CD4-positive, alpha-beta memory T cell (primary cell): ENCODE measurements around the gene DOCK9. TPM values are rescaled to one million over a fixed set of nuclear protein-coding genes. Genes with fewer than 3 reads are reported as not detected.
A peak's percentile ranks its signal among the peaks of the same experiment; 100 is the strongest.

ENCODE experiments used
- CTCF ChIA-PET: fragments of 350-600 bp; sonication (Branson Sonifier 250); formaldehyde crosslinking; loops from one replicate; lab custom pipeline; 2021; ENCODE audit warnings: inconsistent platforms; ENCODE audit not compliant: partially characterized antibody; lab: Charles Lee
- POLR2A ChIA-PET: fragments of 350-600 bp; sonication (Branson Sonifier 250); formaldehyde crosslinking; loops from one replicate; lab custom pipeline; 2021; ENCODE audit not compliant: partially characterized antibody; lab: Charles Lee
- DNase-seq, 5 donors: peaks; one replicate each; pipeline versions ENCODE4 v3.0.0 to v3.0.0-alpha.2; 2020 to 2022; ENCODE audit warnings: mixed read lengths in 1 of 5
- H3K27ac ChIP-seq: one replicate; pipeline ENCODE4 v1.7.0; 2013; ENCODE audit warnings: low read depth, low read length
- H3K27me3 ChIP-seq: 2 replicates; pipeline ENCODE4 v1.7.0; 2013; ENCODE audit warnings: mild to moderate bottlenecking, low read length, moderate library complexity; ENCODE audit not compliant: insufficient read depth
- H3K36me3 ChIP-seq: 2 replicates; pipeline ENCODE4 v1.7.0; 2013; ENCODE audit warnings: mild to moderate bottlenecking, low read length, moderate library complexity; ENCODE audit not compliant: insufficient read depth
- H3K4me1 ChIP-seq: 2 replicates; pipeline ENCODE4 v1.7.0; 2013; ENCODE audit warnings: mild to moderate bottlenecking, low read length, moderate library complexity; ENCODE audit not compliant: insufficient read depth
- H3K4me3 ChIP-seq, 2 donors: one replicate each; pipeline ENCODE4 v1.7.0; 2013; ENCODE audit warnings: low read length in 2 of 2, mild to moderate bottlenecking in 1 of 2
- H3K9me3 ChIP-seq, 2 donors: one replicate each; pipeline ENCODE4 v1.7.0; 2013; ENCODE audit warnings: low read length in 2 of 2, control low read depth in 1 of 2; ENCODE audit not compliant: control insufficient read depth in 1 of 2
- H3K27ac Mint-ChIP-seq, 7 donors: one replicate each; pipeline ENCODE4 v1.8.0; 2020 to 2021; ENCODE audit warnings: mixed read lengths in 7 of 7, mild to moderate bottlenecking in 6 of 7, inconsistent platforms in 3 of 7, moderate library complexity in 3 of 7
- H3K27me3 Mint-ChIP-seq, 2 donors: one replicate each; pipeline ENCODE4 v1.8.0; 2020 to 2021; ENCODE audit warnings: mixed read lengths in 2 of 2
- H3K36me3 Mint-ChIP-seq, 2 donors: one replicate each; pipeline ENCODE4 v1.8.0; 2020 to 2021; ENCODE audit warnings: mixed read lengths in 2 of 2, inconsistent platforms in 1 of 2, mild to moderate bottlenecking in 1 of 2
- H3K4me1 Mint-ChIP-seq, 4 donors: one replicate each; pipeline ENCODE4 v1.8.0; 2020 to 2021; ENCODE audit warnings: mixed read lengths in 4 of 4, mild to moderate bottlenecking in 1 of 4
- H3K4me3 Mint-ChIP-seq, 8 donors: one replicate each; pipeline ENCODE4 v1.8.0; 2020 to 2021; ENCODE audit warnings: mixed read lengths in 8 of 8, mild to moderate bottlenecking in 7 of 8, moderate library complexity in 6 of 8, inconsistent platforms in 3 of 8
- H3K9me3 Mint-ChIP-seq, 8 donors: one replicate each; pipeline ENCODE4 v1.8.0; 2020 to 2021; ENCODE audit warnings: mixed read lengths in 8 of 8, mild to moderate bottlenecking in 5 of 8, inconsistent platforms in 3 of 8, moderate library complexity in 1 of 8
- intact Hi-C: fragments of 100-400 bp; cut with micrococcal nuclease; formaldehyde crosslinking; loops from one replicate; pipeline ENCODE4 v1.15.1; 2023
- polyA plus RNA-seq, 2 donors: library from polyadenylated mRNA; unstranded; fragments of 300-500 nt; fragmentation: Illumina TruSeq; gene quantifications; one replicate each; pipeline ENCODE4 v1.2.3, GENCODE V29; 2021
- total RNA-seq, 2 experiments: library from RNA; stranded (reverse); gene quantifications; one replicate each; pipeline ENCODE4 v1.2.3, GENCODE V29; 2021

Gene DOCK9
- total and polyA plus RNA-seq, 4 experiments from 2014 or later, result 6.3 to 197 (median 119) TPM

DNA sequence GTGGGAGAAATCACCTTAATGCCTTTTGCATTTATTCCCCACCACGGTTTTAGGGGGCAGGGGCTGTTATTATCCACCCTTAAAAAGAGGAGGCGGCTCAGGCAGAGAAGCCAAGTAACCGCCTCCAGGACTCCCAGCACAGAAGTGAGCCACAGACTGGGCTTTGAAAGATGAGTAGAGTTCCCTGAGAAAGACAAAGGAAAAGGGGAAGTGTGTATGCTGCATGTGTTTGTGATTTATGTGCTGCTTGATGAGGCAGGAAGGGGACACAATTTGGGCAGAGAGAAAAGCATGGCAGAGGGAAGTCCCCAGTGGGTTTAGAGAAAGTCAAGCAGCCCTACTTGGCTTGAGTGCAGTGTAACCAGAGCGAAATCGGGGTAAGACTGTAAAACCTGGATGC is 85.0 kb downstream of the DOCK9 start:
- Mint-ChIP-seq H3K4me1 (peaks cover 0 to 10% (median 3%) of the 10 kb centered on the region in 4 donors), H3K4me3 (no peak overlapping the region), H3K27ac (peak overlapping the region in 3 of 7 donors; percentile 37 to 65 (median 54)), H3K36me3 (peaks cover 49 to 70% of the 10 kb centered on the region in 2 donors), H3K9me3 (no peaks in the 10 kb centered on the region), H3K27me3 (no peaks in the 10 kb centered on the region)
- H3K27me3 ChIP-seq, result no peaks in the 10 kb centered on the region
- H3K27ac ChIP-seq, result no peak overlapping the region
- H3K4me3 ChIP-seq, result no peak overlapping the region
- ChIA-PET CTCF (no interaction called here), POLR2A (no interaction called here)
- intact Hi-C loops, result no loop called here
- no peaks in the 10 kb centered on the region for H3K4me1 ChIP-seq
- DNase-seq, result no peak
- peaks cover 25% of the 10 kb centered on the region for H3K36me3 ChIP-seq
- no peaks in the 10 kb centered on the region for H3K9me3 ChIP-seq

DNA sequence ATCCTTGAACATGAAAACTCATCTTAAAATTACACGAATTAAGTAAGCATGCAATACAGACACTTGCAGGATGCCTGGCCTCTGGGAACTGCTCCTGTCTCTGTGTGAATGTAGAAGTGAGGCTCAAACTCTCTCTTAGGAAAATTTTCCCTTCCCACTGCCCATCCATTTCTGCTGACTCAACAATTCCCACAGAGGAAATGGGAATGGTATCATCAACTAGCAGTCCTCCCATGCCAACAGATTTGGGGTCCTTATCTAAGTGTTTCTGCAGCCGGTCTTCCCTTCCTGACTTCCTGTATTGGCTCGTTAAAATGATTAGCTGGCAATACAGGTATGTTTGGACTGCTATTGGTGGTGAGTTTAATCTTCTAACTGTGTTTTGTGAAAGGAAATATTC is 85.8 kb downstream of the DOCK9 start:
- DNase-seq, result no peak
- Histone ChIP-seq H3K4me1 (no peaks in the 10 kb centered on the region), H3K27me3 (no peaks in the 10 kb centered on the region), H3K27ac (no peak overlapping the region), H3K9me3 (no peaks in the 10 kb centered on the region), H3K4me3 (no peak overlapping the region), H3K36me3 (peaks cover 25% of the 10 kb centered on the region)
- H3K4me3 Mint-ChIP-seq, result no peak overlapping the region
- H3K9me3 Mint-ChIP-seq, result no peaks in the 10 kb centered on the region
- POLR2A ChIA-PET, result no interaction called here
- H3K4me1 Mint-ChIP-seq, result peaks cover 0 to 9% (median 3%) of the 10 kb centered on the region in 4 donors
- H3K36me3 Mint-ChIP-seq, result peaks cover 45 to 66% of the 10 kb centered on the region in 2 donors
- CTCF ChIA-PET, result no interaction called here
- peak overlapping the region in 2 of 7 donors; percentile 31 to 35 for H3K27ac Mint-ChIP-seq
- no peaks in the 10 kb centered on the region for H3K27me3 Mint-ChIP-seq
- intact Hi-C loops, result no loop called here

DNA sequence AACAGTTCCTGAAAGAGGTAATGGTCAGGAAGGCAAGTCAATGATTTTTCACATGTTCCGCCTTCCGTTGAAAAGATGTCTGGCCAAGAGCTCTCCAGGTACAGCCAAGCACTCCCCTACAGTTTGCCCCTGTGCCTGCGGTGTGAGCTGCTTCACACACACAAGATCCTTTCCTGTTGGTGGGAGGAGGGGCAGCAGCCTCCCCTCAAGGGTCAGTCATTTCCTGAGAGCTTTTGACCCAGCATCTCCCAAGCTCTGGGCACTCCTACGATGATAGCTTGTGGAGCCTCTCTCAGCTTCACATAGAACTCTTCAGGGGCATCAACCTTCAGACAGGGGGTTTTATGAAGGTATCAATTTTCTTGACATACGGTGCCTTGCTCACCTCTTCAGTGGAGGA is 86.9 kb downstream of the DOCK9 start:
- no peak overlapping the region for H3K4me3 ChIP-seq
- Mint-ChIP-seq H3K9me3 (no peaks in the 10 kb centered on the region), H3K4me3 (no peak overlapping the region), H3K27me3 (no peaks in the 10 kb centered on the region), H3K27ac (peak overlapping the region in 3 of 7 donors; percentile 22 to 76 (median 42)), H3K36me3 (peaks cover 45 to 65% of the 10 kb centered on the region in 2 donors), H3K4me1 (peaks cover 0 to 7% (median 3%) of the 10 kb centered on the region in 4 donors)
- no peak overlapping the region for H3K27ac ChIP-seq
- no peaks in the 10 kb centered on the region for H3K4me1 ChIP-seq
- H3K36me3 ChIP-seq, result peaks cover 18% of the 10 kb centered on the region
- DNase-seq, result no peak
- no peaks in the 10 kb centered on the region for H3K27me3 ChIP-seq
- ChIA-PET CTCF (interaction anchor here (1.5 kb wide), 1 partner anchor 143 kb away, joined by 4 read pairs; no protein-coding TSS in a partner anchor), POLR2A (no interaction called here)
- no peaks in the 10 kb centered on the region for H3K9me3 ChIP-seq
- intact Hi-C loops, result no loop called here

GRCh38 chr13:98890186-98890585 is 87.7 kb downstream of the DOCK9 start:
- H3K27ac ChIP-seq, result no peak overlapping the region
- H3K9me3 Mint-ChIP-seq, result no peaks in the 10 kb centered on the region

GRCh38 chr13:98889419-98890085 is 88.3 kb downstream of the DOCK9 start:
- intact Hi-C loops, result no loop called here
- Mint-ChIP-seq H3K36me3 (peaks cover 56 to 71% of the 10 kb centered on the region in 2 donors), H3K4me3 (no peak overlapping the region), H3K27ac (peak overlapping the region in 2 of 7 donors; percentile 28 to 30), H3K4me1 (peaks cover 0 to 7% (median 3%) of the 10 kb centered on the region in 4 donors), H3K27me3 (no peaks in the 10 kb centered on the region), H3K9me3 (no peaks in the 10 kb centered on the region)
- no peak for DNase-seq
- ChIA-PET POLR2A (interaction anchor here (0.6 kb wide), 1 partner anchor 87 kb away, joined by 4 read pairs; no protein-coding TSS in a partner anchor), CTCF (interaction anchor here (1.4 to 1.5 kb wide), 2 partner anchors 144 to 145 kb away, joined by 4 to 6 read pairs; no protein-coding TSS in a partner anchor)
- no peaks in the 10 kb centered on the region for H3K4me1 ChIP-seq
- H3K4me3 ChIP-seq, result no peak overlapping the region
- peaks cover 27% of the 10 kb centered on the region for H3K36me3 ChIP-seq
- no peaks in the 10 kb centered on the region for H3K27me3 ChIP-seq
- no peak overlapping the region for H3K27ac ChIP-seq
- H3K9me3 ChIP-seq, result no peaks in the 10 kb centered on the region

More at GRCh38 chr13:98890186-98890585, 87.7 kb downstream of the DOCK9 start:
- peaks cover 53 to 68% of the 10 kb centered on the region in 2 donors for H3K36me3 Mint-ChIP-seq
- no peaks in the 10 kb centered on the region for H3K27me3 ChIP-seq
- peaks cover 21% of the 10 kb centered on the region for H3K36me3 ChIP-seq
- H3K4me3 ChIP-seq, result no peak overlapping the region
- H3K4me1 Mint-ChIP-seq, result peaks cover 0 to 7% (median 3%) of the 10 kb centered on the region in 4 donors
- ChIA-PET POLR2A (interaction anchor here (0.6 kb wide), 1 partner anchor 87 kb away, joined by 4 read pairs; no protein-coding TSS in a partner anchor), CTCF (interaction anchor here (1.5 kb wide), 1 partner anchor 144 kb away, joined by 4 read pairs; no protein-coding TSS in a partner anchor)
- H3K4me1 ChIP-seq, result no peaks in the 10 kb centered on the region
- intact Hi-C loops, result no loop called here
- no peak for DNase-seq
- H3K27me3 Mint-ChIP-seq, result no peaks in the 10 kb centered on the region
- no peaks in the 10 kb centered on the region for H3K9me3 ChIP-seq
- H3K27ac Mint-ChIP-seq, result peak overlapping the region in 6 of 7 donors; percentile 10 to 79 (median 16)
- H3K4me3 Mint-ChIP-seq, result no peak overlapping the region

GRCh38 chr13:98888890-98889279 is 89.0 kb downstream of the DOCK9 start:
- ChIA-PET CTCF (interaction anchor here (1.4 kb wide), 1 partner anchor 145 kb away, joined by 6 read pairs; no protein-coding TSS in a partner anchor), POLR2A (no interaction called here)
- intact Hi-C loops, result no loop called here
- H3K27ac Mint-ChIP-seq, result peak overlapping the region in 2 of 7 donors; percentile 48 to 63
- no peaks in the 10 kb centered on the region for H3K4me1 ChIP-seq
- H3K4me3 ChIP-seq, result no peak overlapping the region
- H3K27ac ChIP-seq, result no peak overlapping the region
- no peaks in the 10 kb centered on the region for H3K9me3 ChIP-seq
- no peak for DNase-seq
- H3K36me3 ChIP-seq, result peaks cover 31% of the 10 kb centered on the region
- no peaks in the 10 kb centered on the region for H3K27me3 ChIP-seq
- peaks cover 63 to 75% of the 10 kb centered on the region in 2 donors for H3K36me3 Mint-ChIP-seq
- no peak overlapping the region for H3K4me3 Mint-ChIP-seq
- H3K4me1 Mint-ChIP-seq, result peaks cover 0 to 7% (median 3%) of the 10 kb centered on the region in 4 donors
- H3K9me3 Mint-ChIP-seq, result no peaks in the 10 kb centered on the region
- no peaks in the 10 kb centered on the region for H3K27me3 Mint-ChIP-seq

DNA sequence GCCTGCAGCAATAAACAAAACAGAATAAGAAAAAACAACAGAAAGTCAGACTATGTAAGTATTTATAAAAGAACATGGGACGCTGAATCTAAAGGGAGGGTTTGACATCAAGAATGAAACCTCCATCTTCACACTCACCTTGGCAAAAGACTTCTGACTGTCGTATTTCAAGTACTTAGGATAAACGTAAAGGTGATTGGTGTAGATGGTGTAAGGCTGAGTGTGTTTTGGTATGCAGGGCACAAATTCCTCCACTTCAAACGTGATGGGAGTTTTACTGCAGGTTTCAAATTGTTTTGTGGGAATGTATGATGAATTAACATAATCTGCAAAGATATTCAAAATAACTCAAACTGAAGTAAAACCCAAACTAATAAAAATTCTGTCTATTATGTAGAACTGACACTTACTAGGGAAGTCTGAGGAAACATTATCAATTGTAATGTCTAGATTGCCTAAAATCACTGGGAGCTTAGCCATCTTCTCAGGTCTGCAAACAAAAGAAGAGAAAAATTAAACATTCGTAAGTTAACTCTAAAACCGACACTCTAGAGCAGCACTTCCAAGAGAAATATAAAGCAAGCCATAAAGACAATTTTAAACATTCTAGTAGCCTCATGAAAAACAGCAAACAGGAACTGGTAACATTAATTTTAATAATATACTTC is 89.5 kb downstream of the DOCK9 start:
- ChIA-PET POLR2A (no interaction called here), CTCF (interaction anchor here (1.4 kb wide), 1 partner anchor 146 kb away, joined by 6 read pairs; no protein-coding TSS in a partner anchor)
- Histone ChIP-seq H3K4me3 (no peak overlapping the region), H3K4me1 (no peaks in the 10 kb centered on the region), H3K27ac (no peak overlapping the region), H3K9me3 (no peaks in the 10 kb centered on the region), H3K27me3 (no peaks in the 10 kb centered on the region), H3K36me3 (peaks cover 33% of the 10 kb centered on the region)
- H3K4me1 Mint-ChIP-seq, result peaks cover 0 to 7% (median 3%) of the 10 kb centered on the region in 4 donors
- no peaks in the 10 kb centered on the region for H3K9me3 Mint-ChIP-seq
- H3K27me3 Mint-ChIP-seq, result no peaks in the 10 kb centered on the region
- peaks cover 66 to 75% of the 10 kb centered on the region in 2 donors for H3K36me3 Mint-ChIP-seq
- peak overlapping the region in 3 of 7 donors; percentile 48 to 63 (median 48) for H3K27ac Mint-ChIP-seq
- H3K4me3 Mint-ChIP-seq, result no peak overlapping the region
- no peak for DNase-seq
- intact Hi-C loops, result no loop called here
